H1 (cell line): ENCODE measurements around the gene RAN. TPM values are rescaled to one million over a fixed set of nuclear protein-coding genes. Genes with fewer than 3 reads are reported as not detected.

ENCODE experiments used
- CTCF ChIA-PET: fragments of 300-600 bp; sonication (Branson Sonifier 250); formaldehyde crosslinking; loops from one replicate; lab custom pipeline; 2021; ENCODE audit not compliant: partially characterized antibody; lab: Charles Lee
- POLR2A ChIA-PET: fragments of 300-600 bp; sonication (Branson Sonifier 250); formaldehyde crosslinking; loops from one replicate; lab custom pipeline; 2021; ENCODE audit warnings: inconsistent platforms; ENCODE audit not compliant: partially characterized antibody; lab: Charles Lee
- DNase-seq, 2 experiments: peaks; one replicate each; pipeline versions ENCODE4 v3.0.0 to v3.0.0-alpha.2; 2010 to 2022; ENCODE audit warnings: low spot score in 2 of 2, low read depth in 1 of 2, mixed read lengths in 1 of 2
- FAIRE-seq: peaks from 2 replicates; lab custom pipeline; 2011; peaks lifted over from hg19 to GRCh38; lab: Jason Lieb, UNC
- H2AFZ ChIP-seq: 2 replicates; pipeline ENCODE4 v1.8.1; 2012; ENCODE audit warnings: low read length, inconsistent platforms
- H2AK5ac ChIP-seq: 2 replicates; pipeline ENCODE4 v1.6.1; 2013; ENCODE audit warnings: low read depth, low read length
- H2BK120ac ChIP-seq: replicated peaks from 2 replicates; pipeline ENCODE3; 2013; ENCODE audit warnings: low read depth, low read length, inconsistent platforms
- H2BK12ac ChIP-seq: 2 replicates; pipeline ENCODE4 v1.6.1; 2013; ENCODE audit warnings: low read depth, low read length
- H2BK15ac ChIP-seq: 2 replicates; pipeline ENCODE4 v1.6.1; 2013; ENCODE audit warnings: low read length
- H2BK20ac ChIP-seq: 2 replicates; pipeline ENCODE4 v1.6.1; 2013; ENCODE audit warnings: low read length
- H2BK5ac ChIP-seq: 2 replicates; pipeline ENCODE4 v1.6.1; 2013; ENCODE audit warnings: low read depth, low read length
- H3K14ac ChIP-seq: 2 replicates; pipeline ENCODE4 v1.6.1; 2013; ENCODE audit warnings: inconsistent platforms; ENCODE audit not compliant: insufficient read length
- H3K18ac ChIP-seq: 2 replicates; pipeline ENCODE4 v1.6.1; 2013; ENCODE audit warnings: low read length; ENCODE audit errors: extremely low read depth
- H3K23ac ChIP-seq: 2 replicates; pipeline ENCODE4 v1.6.1; 2013; ENCODE audit warnings: inconsistent platforms; ENCODE audit not compliant: insufficient read length
- H3K23me2 ChIP-seq: 2 replicates; pipeline ENCODE4 v1.6.1; 2013; ENCODE audit warnings: low read depth, low read length
- H3K27ac ChIP-seq: 2 replicates; pipeline ENCODE4 v1.6.1; 2011; ENCODE audit warnings: low read depth, low read length, inconsistent platforms
- H3K27me3 ChIP-seq, 4 experiments: replicated peaks in 1 of 4; 1 replicate in 1 of 4; 2 replicates in 3 of 4; pipeline versions ENCODE4 v1.6.1 to v1.8.1; 2011 to 2013; ENCODE audit warnings: low read length in 3 of 4, mild to moderate bottlenecking in 3 of 4, inconsistent platforms in 2 of 4, mixed read lengths in 2 of 4, moderate library complexity in 1 of 4; ENCODE audit not compliant: control insufficient read depth in 3 of 4, insufficient read depth in 3 of 4; ENCODE audit errors: extremely low read depth in 1 of 4
- H3K36me3 ChIP-seq, 4 experiments: 2 replicates each; pipeline versions ENCODE4 v1.6.1 to v1.8.1; 2011 to 2013; ENCODE audit warnings: mild to moderate bottlenecking in 4 of 4, low read length in 3 of 4, moderate library complexity in 2 of 4, control low read depth in 1 of 4, inconsistent platforms in 1 of 4; ENCODE audit not compliant: insufficient read depth in 4 of 4, control insufficient read depth in 2 of 4
- H3K4ac ChIP-seq: replicated peaks from 2 replicates; pipeline ENCODE3; 2013; ENCODE audit warnings: low read length, low read depth, mixed read lengths, inconsistent platforms; ENCODE audit not compliant: insufficient read length
- H3K4me1 ChIP-seq, 4 experiments: replicated peaks in 1 of 4; 1 replicate in 1 of 4; 2 replicates in 3 of 4; pipeline versions ENCODE4 v1.6.1 to v1.8.1; 2011 to 2013; ENCODE audit warnings: low read length in 3 of 4, inconsistent platforms in 2 of 4, mixed read lengths in 1 of 4; ENCODE audit not compliant: insufficient read depth in 4 of 4, control insufficient read depth in 3 of 4
- H3K4me2 ChIP-seq, 2 experiments: 2 replicates each; pipeline versions ENCODE4 v1.6.1 to v1.8.1; 2011 to 2013; ENCODE audit warnings: low read depth in 2 of 2, low read length in 2 of 2, control low read depth in 1 of 2, inconsistent platforms in 1 of 2, mild to moderate bottlenecking in 1 of 2; ENCODE audit not compliant: insufficient read depth in 1 of 2
- H3K4me3 ChIP-seq, 4 experiments: fragments of 200-600, 300-600 bp in 1 of 4; sonication (generic), shearing (Covaris generic), sonication (Bioruptor Twin) in 1 of 4; 2 replicates each; pipeline versions ENCODE4 v1.5.1 to v1.8.1; 2011 to 2016; ENCODE audit warnings: low read length in 4 of 4, low read depth in 3 of 4, control low read depth in 2 of 4, inconsistent platforms in 2 of 4, mild to moderate bottlenecking in 2 of 4, mixed read lengths in 1 of 4, moderate library complexity in 1 of 4; ENCODE audit not compliant: insufficient read depth in 2 of 4; ENCODE audit errors: extremely low read depth in 1 of 4
- H3K56ac ChIP-seq: replicated peaks from 2 replicates; pipeline ENCODE3; 2013; ENCODE audit warnings: low read depth, mild to moderate bottlenecking, mixed read lengths, low read length, inconsistent platforms; ENCODE audit not compliant: insufficient read length
- H3K79me1 ChIP-seq: 2 replicates; pipeline ENCODE4 v1.6.1; 2013; ENCODE audit warnings: low read depth, low read length, control low read depth
- H3K79me2 ChIP-seq, 2 experiments: 2 replicates each; pipeline versions ENCODE4 v1.6.1 to v1.8.1; 2012 to 2013; ENCODE audit warnings: low read length in 2 of 2, mild to moderate bottlenecking in 2 of 2, inconsistent platforms in 1 of 2; ENCODE audit not compliant: insufficient read depth in 2 of 2, control insufficient read depth in 1 of 2
- H3K9ac ChIP-seq, 4 experiments: replicated peaks in 1 of 4; 1 replicate in 1 of 4; 2 replicates in 3 of 4; pipeline versions ENCODE4 v1.6.1 to v1.8.1; 2011 to 2013; ENCODE audit warnings: low read depth in 3 of 4, low read length in 3 of 4, control low read depth in 2 of 4, mild to moderate bottlenecking in 2 of 4, moderate library complexity in 2 of 4, inconsistent platforms in 1 of 4; ENCODE audit errors: extremely low read depth in 1 of 4
- H3K9me3 ChIP-seq, 2 experiments: 2 replicates each; pipeline versions ENCODE4 v1.6.1 to v1.8.1; 2012 to 2013; ENCODE audit warnings: mild to moderate bottlenecking in 2 of 2, moderate library complexity in 2 of 2, control low read depth in 1 of 2, inconsistent platforms in 1 of 2, low read depth in 1 of 2, low read length in 1 of 2, mixed read lengths in 1 of 2; ENCODE audit not compliant: insufficient read depth in 2 of 2
- H4K20me1 ChIP-seq, 2 experiments: replicated peaks in 1 of 2; 2 replicates each; pipeline versions ENCODE3 to v1.8.1; 2011 to 2013; ENCODE audit warnings: inconsistent platforms in 2 of 2, low read length in 2 of 2, mild to moderate bottlenecking in 1 of 2; ENCODE audit not compliant: insufficient read depth in 2 of 2, control insufficient read depth in 1 of 2
- H4K5ac ChIP-seq: 2 replicates; pipeline ENCODE4 v1.6.1; 2013; ENCODE audit warnings: low read length, low read depth, mixed read lengths, inconsistent platforms; ENCODE audit not compliant: insufficient read length
- H4K8ac ChIP-seq: 2 replicates; pipeline ENCODE4 v1.8.0; 2013; ENCODE audit warnings: mild to moderate bottlenecking, moderate library complexity, low read length, inconsistent platforms; ENCODE audit not compliant: insufficient read depth; ENCODE audit errors: extremely low read depth
- H4K91ac ChIP-seq: replicated peaks from 2 replicates; pipeline ENCODE3; 2013; ENCODE audit warnings: low read length, mixed read lengths, inconsistent platforms; ENCODE audit not compliant: insufficient read length
- HDAC6 ChIP-seq: IDR thresholded peaks from one replicate; pipeline ENCODE4 v1.7.1; 2012; ENCODE audit warnings: low read depth, mild to moderate bottlenecking, inconsistent platforms, low read length, moderate library complexity
- NRF1 ChIP-seq: IDR thresholded peaks from 2 replicates; pipeline ENCODE4 v1.6.1; 2011; ENCODE audit warnings: mild to moderate bottlenecking, low read depth, low read length, improper control_type of control experiment
- POLR2AphosphoS5 ChIP-seq: IDR thresholded peaks from 2 replicates; pipeline ENCODE4 v1.6.1; 2011; ENCODE audit warnings: low read depth, low read length
- SIN3A ChIP-seq, 2 experiments: IDR thresholded peaks in 1 of 2; conservative IDR thresholded peaks in 1 of 2; 2 replicates each; pipeline ENCODE4 v1.6.1; 2011 to 2012; ENCODE audit warnings: low read length in 2 of 2, improper control_type of control experiment in 1 of 2, low read depth in 1 of 2, mild to moderate bottlenecking in 1 of 2
- USF2 ChIP-seq: IDR thresholded peaks from 2 replicates; pipeline ENCODE4 v1.6.1; 2011; ENCODE audit warnings: low read length, improper control_type of control experiment
- WGBS, 2 experiments: shearing (Covaris generic) in 1 of 2; methylation state at CpG; one replicate each; pipeline versions ENCODE4 v1.1.6 to v1.1.7; 2013 to 2015; ENCODE audit warnings: low lambda C conversion rate in 2 of 2, mixed read lengths in 2 of 2, inconsistent platforms in 1 of 2, low coverage in 1 of 2, missing lambda C conversion rate in 1 of 2; ENCODE audit not compliant: insufficient replicate concordance in 2 of 2, insufficient coverage in 1 of 2, insufficient read length in 1 of 2; ENCODE audit errors: extremely low coverage in 1 of 2, missing lambda C conversion rate in 1 of 2; 5-methylcytosine and 5-hydroxymethylcytosine counted together
- polyA plus RNA-seq, 7 experiments: library from polyadenylated mRNA; depleted of rRNA in 3 of 7; stranded (reverse) in 5 of 7; unstranded in 2 of 7; fragments of >200 nt in 5 of 7; fragments of 200-250 nt in 2 of 7; gene quantifications; 1 replicate in 5 of 7; 2 replicates in 1 of 7; 4 replicates in 1 of 7; pipeline versions ENCODE4 v1.2.1 to v1.2.3, GENCODE V29; 2011 to 2013; ENCODE audit warnings: missing spikeins in 2 of 7, mixed read lengths in 2 of 7
- total RNA-seq: library from RNA; stranded (reverse); fragmentation: NEBNext Ultra II Directional; extraction: Animal tissue kit (Norgen Biotek cat#: 25700); gene quantifications from 2 replicates; pipeline ENCODE4 v1.2.1, GENCODE V29; 2021

RAN gene
- total and polyA plus RNA-seq, 2 of the 8 experiments (the other 6 are each of a cell fraction or from before 2014, with no cell fraction given) = 2,064 to 2,203 TPM

- Histone ChIP-seq H3K4me2 (no peak overlapping the region), H3K23ac (no peak overlapping the region), H3K4me1 (peaks cover 0 to 2% (median 0%) of the 10 kb centered on the region in 4 experiments; a peak in 1 of 7 replicates), H3K9ac (no peak overlapping the region), H2BK120ac (no peak overlapping the region), H3K56ac (no peak overlapping the region), H3K4ac (no peak overlapping the region), H2BK15ac (no peak overlapping the region), H2AFZ (no peak overlapping the region), H3K18ac (no peak overlapping the region), H4K20me1 (no peaks in the 10 kb centered on the region), H3K4me3 (no peak overlapping the region), H3K14ac (no peak overlapping the region), H3K79me1 (no peaks in the 10 kb centered on the region), H2BK5ac (no peak overlapping the region), H3K79me2 (no peaks in the 10 kb centered on the region), H4K8ac (no peak overlapping the region), H3K23me2 (no peaks in the 10 kb centered on the region), H3K36me3 (no peaks in the 10 kb centered on the region), H2AK5ac (no peak overlapping the region), H3K27ac (no peak overlapping the region), H3K27me3 (no peaks in the 10 kb centered on the region; a peak in 1 of 7 replicates), H4K91ac (no peak overlapping the region), H3K9me3 (no peaks in the 10 kb centered on the region; a peak in 1 of 4 replicates), H2BK20ac (no peak overlapping the region), H4K5ac (no peak overlapping the region), H2BK12ac (no peak overlapping the region)
- DNase-seq (no peak), FAIRE-seq (no peak)
- ChIA-PET CTCF (interaction anchor here (0.7 to 1.8 kb wide), 4 partner anchors 96 to 195 kb away, joined by 3 to 5 read pairs (median 4); no protein-coding TSS in a partner anchor), POLR2A (no interaction called here)
- 83% methylated on average over 4 of the region's 4 CpGs; no CpG with 5 or more reads in 1 of the 2 experiments for WGBS, 2 experiments
- TF ChIP-seq SIN3A (conservative IDR thresholded peaks at IDR 0.05 in 1 of 2, IDR thresholded peaks at IDR 0.05 in 1 of 2; ENCODE audit: low read depth in 1 of 2, low read length in 2 of 2) (no peak), USF2 (no peak), HDAC6 (no peak), POLR2AphosphoS5 (no peak), NRF1 (no peak)
Observed at GRCh38 chr12:130922511-130922953, 50.7 kb downstream of the RAN start.
